Body of pancreas (tissue), 4 donors: ENCODE measurements around the gene P3H1.

ENCODE experiments used
- POLR2A ChIP-seq, 3 donors: fragments of 450-650 bp; IDR thresholded peaks; one replicate each; pipeline ENCODE4 v1.6.1; 2016; ENCODE audit warnings: antibody characterized with exemption in 3 of 3, mild to moderate bottlenecking in 2 of 3
- TF ChIP-seq, protein P1 (sequence below), 7 experiments: fragments of 450-650 bp in 4 of 7; fragments of 200-600 bp in 3 of 7; sonication (generic) in 3 of 7; IDR thresholded peaks; one replicate each; pipeline ENCODE4 v1.5.1; 2016 to 2019; ENCODE audit warnings: antibody characterized with exemption in 7 of 7

DNA sequence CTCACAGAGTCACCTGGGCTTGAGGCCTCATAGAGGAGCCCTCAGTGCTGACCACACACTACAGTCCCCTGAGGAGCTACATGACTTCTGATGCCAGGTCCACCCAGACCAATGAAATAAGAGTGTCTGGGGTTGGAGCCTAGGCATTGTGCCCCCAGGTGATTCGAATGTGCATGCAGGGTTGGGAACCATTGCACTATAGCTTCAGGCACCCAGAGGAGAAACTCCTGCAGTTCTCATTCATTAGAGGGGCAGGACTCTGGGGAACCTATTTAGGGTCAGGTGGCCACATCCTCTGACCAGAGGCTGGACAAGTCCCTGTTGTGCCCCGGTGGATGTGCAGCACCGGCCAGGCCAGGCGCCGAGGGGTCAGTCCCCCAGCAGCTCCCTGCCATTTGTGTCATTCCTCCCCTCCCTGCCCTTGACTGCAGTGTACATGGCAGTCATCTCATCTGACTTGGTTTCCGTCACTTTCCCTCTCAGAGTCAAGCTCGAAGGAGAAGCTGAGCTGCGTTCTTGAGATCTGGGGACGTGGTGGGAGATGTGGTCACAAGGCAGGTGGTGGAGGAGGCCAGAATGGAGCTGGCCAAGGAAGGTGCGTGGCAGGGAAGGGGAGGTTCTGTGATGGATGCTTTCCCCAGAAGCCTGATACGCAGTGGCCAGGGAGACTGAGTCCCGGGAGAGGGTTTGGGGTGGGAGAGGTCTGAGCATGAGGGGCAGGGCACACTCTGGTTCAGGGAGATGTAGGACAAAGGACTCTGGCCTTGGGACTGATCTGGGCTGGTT lies 33.2 kb downstream of the P3H1 start:
- TF ChIP-seq, protein P1, sequence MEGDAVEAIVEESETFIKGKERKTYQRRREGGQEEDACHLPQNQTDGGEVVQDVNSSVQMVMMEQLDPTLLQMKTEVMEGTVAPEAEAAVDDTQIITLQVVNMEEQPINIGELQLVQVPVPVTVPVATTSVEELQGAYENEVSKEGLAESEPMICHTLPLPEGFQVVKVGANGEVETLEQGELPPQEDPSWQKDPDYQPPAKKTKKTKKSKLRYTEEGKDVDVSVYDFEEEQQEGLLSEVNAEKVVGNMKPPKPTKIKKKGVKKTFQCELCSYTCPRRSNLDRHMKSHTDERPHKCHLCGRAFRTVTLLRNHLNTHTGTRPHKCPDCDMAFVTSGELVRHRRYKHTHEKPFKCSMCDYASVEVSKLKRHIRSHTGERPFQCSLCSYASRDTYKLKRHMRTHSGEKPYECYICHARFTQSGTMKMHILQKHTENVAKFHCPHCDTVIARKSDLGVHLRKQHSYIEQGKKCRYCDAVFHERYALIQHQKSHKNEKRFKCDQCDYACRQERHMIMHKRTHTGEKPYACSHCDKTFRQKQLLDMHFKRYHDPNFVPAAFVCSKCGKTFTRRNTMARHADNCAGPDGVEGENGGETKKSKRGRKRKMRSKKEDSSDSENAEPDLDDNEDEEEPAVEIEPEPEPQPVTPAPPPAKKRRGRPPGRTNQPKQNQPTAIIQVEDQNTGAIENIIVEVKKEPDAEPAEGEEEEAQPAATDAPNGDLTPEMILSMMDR (IDR thresholded peaks at IDR 0.05) = no peak
- TF ChIP-seq POLR2A (IDR thresholded peaks at IDR 0.05) = no peak
